ENCODE measurements around the gene PCLO.

DNA sequence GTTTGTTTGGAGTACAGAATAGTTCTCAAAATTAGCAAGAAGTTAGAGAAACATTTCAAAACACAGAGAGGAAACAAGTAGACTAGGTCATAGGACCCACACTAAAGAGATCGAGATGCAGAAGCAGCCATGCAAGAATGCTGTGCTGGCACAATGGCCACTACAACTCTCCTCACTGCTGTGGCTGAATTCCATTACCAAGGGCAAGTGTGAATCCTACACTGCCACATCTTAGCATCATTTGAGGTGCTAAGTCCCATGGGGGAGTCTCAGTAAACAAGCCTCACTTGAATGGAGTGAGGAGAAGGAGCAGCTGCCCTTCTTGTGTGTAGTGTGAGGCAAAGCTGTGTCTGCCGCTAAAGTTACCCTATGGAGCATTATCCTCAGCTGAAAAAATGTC, 56.7 kb downstream of the PCLO start:
- TF ChIP-seq RAD21 (IDR thresholded peaks at IDR 0.05 in 1 of 2, conservative IDR thresholded peaks at IDR 0.05 in 1 of 2; ENCODE audit: low read depth in 2 of 2, low read length in 2 of 2) (no peak), POLR2A (IDR thresholded peaks at IDR 0.05; ENCODE audit: control extremely low read depth in 1 of 2, low read depth in 2 of 2, low read length in 2 of 2) (no peak), RXRA (IDR thresholded peaks at IDR 0.05; ENCODE audit: insufficient read depth, low read depth, low read length) (no peak), CHD2 (IDR thresholded peaks at IDR 0.05; ENCODE audit: low read length) (no peak)
- TF ChIP-seq, protein P1, sequence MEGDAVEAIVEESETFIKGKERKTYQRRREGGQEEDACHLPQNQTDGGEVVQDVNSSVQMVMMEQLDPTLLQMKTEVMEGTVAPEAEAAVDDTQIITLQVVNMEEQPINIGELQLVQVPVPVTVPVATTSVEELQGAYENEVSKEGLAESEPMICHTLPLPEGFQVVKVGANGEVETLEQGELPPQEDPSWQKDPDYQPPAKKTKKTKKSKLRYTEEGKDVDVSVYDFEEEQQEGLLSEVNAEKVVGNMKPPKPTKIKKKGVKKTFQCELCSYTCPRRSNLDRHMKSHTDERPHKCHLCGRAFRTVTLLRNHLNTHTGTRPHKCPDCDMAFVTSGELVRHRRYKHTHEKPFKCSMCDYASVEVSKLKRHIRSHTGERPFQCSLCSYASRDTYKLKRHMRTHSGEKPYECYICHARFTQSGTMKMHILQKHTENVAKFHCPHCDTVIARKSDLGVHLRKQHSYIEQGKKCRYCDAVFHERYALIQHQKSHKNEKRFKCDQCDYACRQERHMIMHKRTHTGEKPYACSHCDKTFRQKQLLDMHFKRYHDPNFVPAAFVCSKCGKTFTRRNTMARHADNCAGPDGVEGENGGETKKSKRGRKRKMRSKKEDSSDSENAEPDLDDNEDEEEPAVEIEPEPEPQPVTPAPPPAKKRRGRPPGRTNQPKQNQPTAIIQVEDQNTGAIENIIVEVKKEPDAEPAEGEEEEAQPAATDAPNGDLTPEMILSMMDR (IDR thresholded peaks at IDR 0.05; ENCODE audit: control extremely low read depth in 1 of 3, insufficient read depth in 1 of 3, low read depth in 1 of 3, low read length in 3 of 3), result no peak
- TF ChIP-seq, protein P2, sequence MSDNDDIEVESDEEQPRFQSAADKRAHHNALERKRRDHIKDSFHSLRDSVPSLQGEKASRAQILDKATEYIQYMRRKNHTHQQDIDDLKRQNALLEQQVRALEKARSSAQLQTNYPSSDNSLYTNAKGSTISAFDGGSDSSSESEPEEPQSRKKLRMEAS (IDR thresholded peaks at IDR 0.05), result no peak
